ENCODE results near the gene CBLC.

GRCh38 chr19:44746946-44747738 is 30.5 kb upstream of the CBLC start:
- TF ChIP-seq ZNF837 (tag by site-specific recombination; IDR thresholded peaks at IDR 0.05), result no peak
- no peak for TF ChIP-seq ZNF561 (tag by site-specific recombination; IDR thresholded peaks at IDR 0.05; ENCODE audit: borderline replicate concordance)
- no peak for TF ChIP-seq TRIM28 (IDR thresholded peaks at IDR 0.05; ENCODE audit: borderline replicate concordance, low read length)
- peak; percentile 72 for TF ChIP-seq ZNF335 (tag by site-specific recombination; conservative IDR thresholded peaks at IDR 0.05)
- TF ChIP-seq CTCF (tag by site-specific recombination; IDR thresholded peaks at IDR 0.05), result no peak
- TF ChIP-seq PRDM6 (tag by site-specific recombination; IDR thresholded peaks at IDR 0.05), result no peak
- 0 out of 2 replicates have a peak, but pooled peaks have one; percentile 4 for TF ChIP-seq ZBTB8A (tag by site-specific recombination; IDR thresholded peaks at IDR 0.05)
